Keratinocyte (primary cell): ENCODE results near the gene RGPD4. TPM values are rescaled to one million over a fixed set of nuclear protein-coding genes. Genes with fewer than 3 reads are reported as not detected.
"Not testable (repeated sequence)": the region's sequence is repeated elsewhere in the genome, so short reads cannot be mapped to it uniquely, and the experiment has no call there.

ENCODE experiments used
- DNase-seq: peaks from one replicate; pipeline ENCODE4 v3.0.0-alpha.2; 2011; ENCODE audit warnings: low read depth, missing footprints, low spot score
- FAIRE-seq: peaks from 2 replicates; lab custom pipeline; 2011; peaks lifted over from hg19 to GRCh38; lab: Jason Lieb, UNC
- H2AFZ ChIP-seq: 2 replicates; pipeline ENCODE4 v1.6.0; 2012; ENCODE audit warnings: low read length, control low read depth, inconsistent platforms; ENCODE audit not compliant: control insufficient read depth
- H3K27ac ChIP-seq: 2 replicates; pipeline ENCODE4 v1.5.1; 2011; ENCODE audit warnings: low read length; ENCODE audit not compliant: control insufficient read depth, insufficient read depth
- H3K27me3 ChIP-seq: 3 replicates; pipeline ENCODE4 v1.6.0; 2011; ENCODE audit warnings: low read length; ENCODE audit not compliant: control insufficient read depth, insufficient read depth; ENCODE audit errors: extremely low read depth
- H3K36me3 ChIP-seq, 2 experiments: 2 replicates in 1 of 2; 3 replicates in 1 of 2; pipeline ENCODE4 v1.5.1; 2011; ENCODE audit warnings: low read length in 2 of 2, mild to moderate bottlenecking in 1 of 2; ENCODE audit not compliant: control insufficient read depth in 2 of 2, insufficient read depth in 2 of 2; ENCODE audit errors: extremely low read depth in 1 of 2
- H3K4me1 ChIP-seq: 3 replicates; pipeline ENCODE4 v1.5.1; 2011; ENCODE audit warnings: low read length; ENCODE audit not compliant: control insufficient read depth, insufficient read depth; ENCODE audit errors: extremely low read depth
- H3K4me2 ChIP-seq: 3 replicates; pipeline ENCODE4 v1.6.0; 2011; ENCODE audit warnings: low read depth, low read length; ENCODE audit not compliant: control insufficient read depth, insufficient read depth; ENCODE audit errors: extremely low read depth
- H3K4me3 ChIP-seq, 3 experiments: fragments of 200-600 bp in 1 of 3; sonication (generic) in 1 of 3; 2 replicates in 2 of 3; 3 replicates in 1 of 3; pipeline ENCODE4 v1.5.1; 2011 to 2016; ENCODE audit warnings: low read length in 3 of 3, mild to moderate bottlenecking in 3 of 3, control low read depth in 2 of 3, inconsistent platforms in 1 of 3, low read depth in 1 of 3, mixed read lengths in 1 of 3, mixed run types in 1 of 3, moderate library complexity in 1 of 3; ENCODE audit not compliant: control insufficient read depth in 2 of 3, insufficient read depth in 2 of 3; ENCODE audit errors: extremely low read depth in 1 of 3
- H3K79me2 ChIP-seq: 2 replicates; pipeline ENCODE4 v1.6.0; 2012; ENCODE audit warnings: low read length; ENCODE audit not compliant: control insufficient read depth, insufficient read depth
- H3K9ac ChIP-seq: 3 replicates; pipeline ENCODE4 v1.6.0; 2011; ENCODE audit warnings: low read length; ENCODE audit not compliant: control insufficient read depth, insufficient read depth; ENCODE audit errors: extremely low read depth
- H3K9me1 ChIP-seq: 3 replicates; pipeline ENCODE4 v1.6.0; 2011; ENCODE audit warnings: low read length; ENCODE audit not compliant: control insufficient read depth, insufficient read depth; ENCODE audit errors: extremely low read depth
- H3K9me3 ChIP-seq: 2 replicates; pipeline ENCODE4 v1.5.1; 2012; ENCODE audit warnings: low read depth, low read length; ENCODE audit not compliant: control insufficient read depth
- H4K20me1 ChIP-seq: 3 replicates; pipeline ENCODE4 v1.6.0; 2011; ENCODE audit warnings: low read length; ENCODE audit not compliant: control insufficient read depth, insufficient read depth; ENCODE audit errors: extremely low read depth
- EZH2 ChIP-seq: IDR thresholded peaks from one replicate; pipeline ENCODE4 v1.6.1; 2012; ENCODE audit warnings: inconsistent platforms, mild to moderate bottlenecking, low read length, moderate library complexity
- dilution Hi-C: fragments of 300-500 bp; cut with MboI; formaldehyde crosslinking; loops from one replicate; pipeline ENCODE4 v1.7.0; 2020; ENCODE audit warnings: low sequenced_read_pairs; ENCODE audit not compliant: extremely low pct_ligation_motif_present
- polyA plus RNA-seq, 5 experiments: library from polyadenylated mRNA; depleted of rRNA in 3 of 5; stranded (reverse) in 3 of 5; stranded (forward) in 1 of 5; unstranded in 1 of 5; fragments of >200 nt; gene quantifications; 1 replicate in 1 of 5; 2 replicates in 3 of 5; 3 replicates in 1 of 5; pipeline versions ENCODE4 v1.2.1 to v1.2.3, GENCODE V29; 2011 to 2012; ENCODE audit warnings: missing spikeins in 2 of 5, low read depth in 1 of 5, low replicate concordance in 1 of 5
- TF ChIP-seq, protein P1 (sequence below), 3 experiments: IDR thresholded peaks in 1 of 3; conservative IDR thresholded peaks in 1 of 3; optimal IDR thresholded peaks in 1 of 3; 2 replicates in 2 of 3; 3 replicates in 1 of 3; pipeline versions ENCODE3 to v1.5.1; 2011; ENCODE audit warnings: low read length in 3 of 3, mild to moderate bottlenecking in 3 of 3, moderate library complexity in 2 of 3, control low read depth in 1 of 3, inconsistent platforms in 1 of 3; ENCODE audit not compliant: insufficient read depth in 2 of 3; ENCODE audit errors: extremely low read depth in 1 of 3

RGPD4 gene
- polyA plus RNA-seq, 1 donor (not counting 4 experiments of a cell fraction or from before 2014, with no cell fraction given), result 0.03 TPM

DNA sequence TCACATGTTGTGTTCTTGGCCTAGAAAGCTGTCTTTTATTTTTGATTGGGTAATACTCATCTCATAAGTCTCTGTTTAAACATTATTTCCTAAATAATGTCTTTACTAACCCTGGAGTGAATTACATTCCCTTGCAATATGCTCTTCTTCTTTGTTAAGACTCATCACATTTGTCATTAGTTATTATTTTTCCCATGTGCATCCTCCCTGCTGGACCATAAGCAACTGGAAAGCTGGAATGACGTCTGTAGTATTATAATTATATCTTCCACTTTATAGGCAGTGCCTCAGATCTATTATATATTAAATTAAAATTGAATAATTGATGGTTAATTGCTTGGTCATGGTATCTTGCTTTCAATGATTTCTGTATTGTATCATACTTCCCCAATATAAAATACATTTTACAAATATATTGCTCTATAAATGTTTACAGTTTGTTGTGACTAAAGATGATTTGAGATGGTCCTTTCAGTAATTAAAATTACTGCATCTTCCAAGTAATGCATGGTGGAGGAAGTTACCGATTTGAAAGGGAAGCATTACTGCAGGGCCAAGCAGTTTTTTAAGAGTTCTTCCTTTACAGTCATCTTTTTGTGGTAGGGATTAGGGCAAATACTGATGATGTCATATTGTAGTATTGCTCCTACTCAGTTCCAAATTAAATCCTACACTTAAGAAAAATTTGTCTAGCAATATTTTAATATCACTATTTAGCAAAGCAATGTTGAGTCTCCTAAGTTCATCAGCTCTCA is 2.1 kb upstream of the RGPD4 start:
- Histone ChIP-seq H2AFZ (no peak overlapping the region), H3K4me3 (no peak overlapping the region), H3K36me3 (no peaks in the 10 kb centered on the region), H3K27ac (no peak overlapping the region), H3K4me2 (no peak overlapping the region), H3K79me2 (no peaks in the 10 kb centered on the region), H3K9me3 (no peaks in the 10 kb centered on the region), H3K9me1 (no peaks in the 10 kb centered on the region), H3K27me3 (no peaks in the 10 kb centered on the region), H4K20me1 (no peaks in the 10 kb centered on the region), H3K4me1 (no peaks in the 10 kb centered on the region), H3K9ac (no peak overlapping the region)
- DNase-seq, result no peak
- FAIRE-seq, result no peak
- TF ChIP-seq, protein P1, sequence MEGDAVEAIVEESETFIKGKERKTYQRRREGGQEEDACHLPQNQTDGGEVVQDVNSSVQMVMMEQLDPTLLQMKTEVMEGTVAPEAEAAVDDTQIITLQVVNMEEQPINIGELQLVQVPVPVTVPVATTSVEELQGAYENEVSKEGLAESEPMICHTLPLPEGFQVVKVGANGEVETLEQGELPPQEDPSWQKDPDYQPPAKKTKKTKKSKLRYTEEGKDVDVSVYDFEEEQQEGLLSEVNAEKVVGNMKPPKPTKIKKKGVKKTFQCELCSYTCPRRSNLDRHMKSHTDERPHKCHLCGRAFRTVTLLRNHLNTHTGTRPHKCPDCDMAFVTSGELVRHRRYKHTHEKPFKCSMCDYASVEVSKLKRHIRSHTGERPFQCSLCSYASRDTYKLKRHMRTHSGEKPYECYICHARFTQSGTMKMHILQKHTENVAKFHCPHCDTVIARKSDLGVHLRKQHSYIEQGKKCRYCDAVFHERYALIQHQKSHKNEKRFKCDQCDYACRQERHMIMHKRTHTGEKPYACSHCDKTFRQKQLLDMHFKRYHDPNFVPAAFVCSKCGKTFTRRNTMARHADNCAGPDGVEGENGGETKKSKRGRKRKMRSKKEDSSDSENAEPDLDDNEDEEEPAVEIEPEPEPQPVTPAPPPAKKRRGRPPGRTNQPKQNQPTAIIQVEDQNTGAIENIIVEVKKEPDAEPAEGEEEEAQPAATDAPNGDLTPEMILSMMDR (optimal IDR thresholded peaks at IDR 0.05 in 1 of 3, IDR thresholded peaks at IDR 0.05 in 1 of 3, conservative IDR thresholded peaks at IDR 0.05 in 1 of 3; ENCODE audit: extremely low read depth in 1 of 3, insufficient read depth in 2 of 3, low read length in 3 of 3), result no peak
- no peak for TF ChIP-seq EZH2
- dilution Hi-C loops, result no loop called here

DNA sequence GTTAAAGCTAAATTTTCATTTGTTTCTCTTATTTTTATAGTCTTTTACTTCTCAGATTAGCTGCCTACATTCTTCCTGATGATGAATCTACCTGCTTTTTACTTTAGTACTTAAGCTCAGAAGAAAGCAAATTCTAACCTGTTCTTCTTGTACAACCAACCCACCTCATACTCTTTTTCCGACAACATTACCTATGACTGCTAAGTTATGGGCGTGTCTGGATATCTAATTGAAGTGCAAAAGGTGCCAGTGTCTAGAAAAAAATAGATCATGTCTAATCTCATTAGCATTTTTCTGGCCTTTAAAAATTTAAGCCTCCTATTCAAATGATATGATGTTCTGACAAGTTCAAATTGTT is 1.5 kb upstream of the RGPD4 start:
- H3K27ac ChIP-seq, result no peak overlapping the region
- no peak overlapping the region for H3K4me3 ChIP-seq
- no peaks in the 10 kb centered on the region for H3K9me1 ChIP-seq
- H3K9me3 ChIP-seq, result no peaks in the 10 kb centered on the region
- dilution Hi-C loops, result no loop called here
- no peaks in the 10 kb centered on the region for H3K79me2 ChIP-seq
- H3K9ac ChIP-seq, result no peak overlapping the region
- TF ChIP-seq EZH2, result no peak
- TF ChIP-seq, protein P1 (optimal IDR thresholded peaks at IDR 0.05 in 1 of 3, IDR thresholded peaks at IDR 0.05 in 1 of 3, conservative IDR thresholded peaks at IDR 0.05 in 1 of 3; ENCODE audit: extremely low read depth in 1 of 3, insufficient read depth in 2 of 3, low read length in 3 of 3), result no peak
- FAIRE-seq (no peak), DNase-seq (no peak)
- H3K4me1 ChIP-seq, result no peaks in the 10 kb centered on the region
- no peaks in the 10 kb centered on the region for H3K27me3 ChIP-seq
- no peaks in the 10 kb centered on the region for H3K36me3 ChIP-seq
- no peak overlapping the region for H3K4me2 ChIP-seq
- H4K20me1 ChIP-seq, result no peaks in the 10 kb centered on the region
- H2AFZ ChIP-seq, result no peak overlapping the region

DNA sequence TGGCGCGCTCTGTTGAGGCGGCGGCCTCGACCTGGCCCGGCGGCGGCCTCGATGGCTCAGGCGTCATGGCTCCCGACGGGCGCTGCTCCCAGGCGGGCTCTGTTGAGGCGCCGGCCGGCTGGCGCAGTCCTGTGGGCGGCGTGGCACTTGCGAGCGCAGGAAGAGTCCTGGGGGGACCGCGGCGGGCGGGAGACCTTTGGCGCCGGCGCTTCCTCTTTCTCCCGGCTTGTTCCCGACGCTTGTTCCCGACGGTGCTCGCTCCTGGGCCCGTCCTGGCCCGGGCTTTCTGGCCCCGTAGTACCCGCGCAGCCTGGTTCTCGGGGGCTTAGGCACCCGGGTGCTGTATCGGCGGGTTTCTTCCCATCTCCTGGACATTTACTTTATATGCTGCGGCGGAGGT is 2.8 kb downstream of the RGPD4 start:
- H3K27ac ChIP-seq, H3K9ac ChIP-seq, H3K79me2 ChIP-seq, H3K9me1 ChIP-seq, H3K4me2 ChIP-seq, dilution Hi-C loops, H3K9me3 ChIP-seq, H4K20me1 ChIP-seq, DNase-seq, FAIRE-seq, H3K27me3 ChIP-seq, H2AFZ ChIP-seq, H3K36me3 ChIP-seq, H3K4me1 ChIP-seq, H3K4me3 ChIP-seq: not testable (repeated sequence)

DNA sequence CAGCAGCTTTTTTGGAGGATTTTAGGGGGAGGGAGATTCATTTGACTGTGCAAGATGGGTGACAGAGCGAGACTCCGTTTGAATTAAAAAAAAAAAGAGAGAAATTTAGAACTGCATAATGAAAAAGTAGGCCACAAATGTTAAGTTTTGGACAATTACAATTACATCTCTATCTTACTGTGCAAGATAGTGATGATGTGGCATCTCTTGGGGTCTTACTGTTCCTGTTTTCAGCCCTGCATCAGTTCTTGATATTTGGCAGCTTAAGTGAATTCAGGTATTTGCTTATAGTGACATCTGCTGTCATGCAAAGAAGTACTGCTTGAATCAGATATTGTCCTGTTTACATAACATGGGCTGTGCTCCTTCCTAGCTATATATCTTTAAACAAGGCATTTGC is 6.5 kb downstream of the RGPD4 start:
- DNase-seq, H3K9me1 ChIP-seq, H4K20me1 ChIP-seq, H3K4me2 ChIP-seq, H3K79me2 ChIP-seq, H3K4me3 ChIP-seq, H3K27ac ChIP-seq, FAIRE-seq, H2AFZ ChIP-seq, H3K9me3 ChIP-seq, H3K27me3 ChIP-seq, H3K36me3 ChIP-seq, H3K9ac ChIP-seq, dilution Hi-C loops, H3K4me1 ChIP-seq: not testable (repeated sequence)
